Endothelial cell of umbilical vein (primary cell): ENCODE data around the gene NEDD4L. TPM values are rescaled to one million over a fixed set of nuclear protein-coding genes. Genes with fewer than 3 reads are reported as not detected.

Source experiments
- BruUV-seq: library from RNA; stranded (reverse); fragments of 400-500 nt; replicated peaks from 2 replicates; lab custom pipeline; 2021; lab: Mats Ljungman, UMichigan
- CTCF ChIA-PET: fragments of 300-600, 350-600 bp; sonication (Branson Sonifier 250); formaldehyde crosslinking; loops from one replicate; lab custom pipeline; 2021; ENCODE audit warnings: antibody characterized with exemption, inconsistent platforms; lab: Charles Lee
- POLR2A ChIA-PET: fragments of 300-600, 350-600 bp; sonication (Branson Sonifier 250); formaldehyde crosslinking; loops from one replicate; lab custom pipeline; 2021; ENCODE audit warnings: antibody characterized with exemption, inconsistent platforms; lab: Charles Lee
- DNase-seq: peaks from one replicate; pipeline ENCODE4 v3.0.0-alpha.2; 2011; ENCODE audit warnings: low read depth, low spot score
- FAIRE-seq: peaks from 2 replicates; lab custom pipeline; 2011; peaks lifted over from hg19 to GRCh38; lab: Jason Lieb, UNC
- H2AFZ ChIP-seq: 2 replicates; pipeline ENCODE4 v1.6.0; 2012; ENCODE audit warnings: low read depth, low read length, control low read depth, inconsistent platforms
- H3K27ac ChIP-seq: 2 replicates; pipeline ENCODE4 v1.5.1; 2011; ENCODE audit warnings: low read depth, mild to moderate bottlenecking, control low read depth, low read length, moderate library complexity; ENCODE audit not compliant: insufficient read depth
- H3K27me3 ChIP-seq, 2 experiments: 2 replicates each; pipeline versions ENCODE4 v1.6.0 to v1.6.1; 2011; ENCODE audit warnings: low read length in 2 of 2, mixed read lengths in 1 of 2; ENCODE audit not compliant: control insufficient read depth in 2 of 2, insufficient read depth in 2 of 2
- H3K36me3 ChIP-seq, 2 experiments: 2 replicates in 1 of 2; 3 replicates in 1 of 2; pipeline ENCODE4 v1.5.1; 2011; ENCODE audit warnings: low read length in 2 of 2, mild to moderate bottlenecking in 1 of 2, moderate library complexity in 1 of 2; ENCODE audit not compliant: control insufficient read depth in 2 of 2, insufficient read depth in 2 of 2; ENCODE audit errors: extremely low read depth in 1 of 2
- H3K4me1 ChIP-seq: 3 replicates; pipeline ENCODE4 v1.5.1; 2011; ENCODE audit warnings: mild to moderate bottlenecking, low read length; ENCODE audit not compliant: control insufficient read depth, insufficient read depth; ENCODE audit errors: extremely low read depth
- H3K4me2 ChIP-seq: 2 replicates; pipeline ENCODE4 v1.6.1; 2011; ENCODE audit warnings: low read length, control low read depth, mixed read lengths; ENCODE audit not compliant: insufficient read depth
- H3K4me3 ChIP-seq, 3 experiments: fragments of 200-600 bp in 1 of 3; sonication (generic), shearing (Covaris generic) in 1 of 3; replicated peaks in 1 of 3; 2 replicates each; pipeline ENCODE4 v1.5.1; 2011 to 2016; ENCODE audit warnings: control low read depth in 3 of 3, low read length in 3 of 3, mild to moderate bottlenecking in 2 of 3, inconsistent platforms in 1 of 3, low read depth in 1 of 3, moderate library complexity in 1 of 3; ENCODE audit not compliant: insufficient read depth in 1 of 3
- H3K79me2 ChIP-seq: 2 replicates; pipeline ENCODE4 v1.6.0; 2012; ENCODE audit warnings: low read length, inconsistent platforms; ENCODE audit not compliant: control insufficient read depth, insufficient read depth
- H3K9ac ChIP-seq: replicated peaks from 2 replicates; pipeline ENCODE3; 2011; ENCODE audit warnings: low read length, control low read depth; ENCODE audit not compliant: insufficient read depth; ENCODE audit errors: extremely low read depth
- H3K9me1 ChIP-seq: replicated peaks from 3 replicates; pipeline ENCODE4 v1.6.0; 2011; ENCODE audit warnings: mild to moderate bottlenecking, low read length; ENCODE audit not compliant: control insufficient read depth, insufficient read depth; ENCODE audit errors: extremely low read depth
- H3K9me3 ChIP-seq: replicated peaks from 2 replicates; pipeline ENCODE4 v1.5.1; 2012; ENCODE audit warnings: low read length, inconsistent platforms; ENCODE audit not compliant: control insufficient read depth, insufficient read depth
- H4K20me1 ChIP-seq: replicated peaks from 2 replicates; pipeline ENCODE3; 2011; ENCODE audit warnings: mild to moderate bottlenecking, low read length; ENCODE audit not compliant: control insufficient read depth, insufficient read depth; ENCODE audit errors: extremely low read depth
- EZH2 ChIP-seq: IDR thresholded peaks from 2 replicates; pipeline ENCODE4 v1.6.1; 2012; ENCODE audit warnings: borderline replicate concordance, low read depth, mild to moderate bottlenecking, moderate library complexity, low read length, inconsistent platforms; ENCODE audit not compliant: severe bottlenecking
- FOS ChIP-seq: IDR thresholded peaks from 2 replicates; pipeline ENCODE4 v1.6.1; 2011; ENCODE audit warnings: mild to moderate bottlenecking, low read length, moderate library complexity, borderline replicate concordance; ENCODE audit not compliant: insufficient read depth
- JUN ChIP-seq: IDR thresholded peaks from 2 replicates; pipeline ENCODE4 v1.6.1; 2011; ENCODE audit warnings: borderline replicate concordance, low read depth; ENCODE audit not compliant: insufficient read length, insufficient read depth
- MYC ChIP-seq: IDR thresholded peaks from one replicate; pipeline ENCODE4 v1.6.1; 2011; ENCODE audit warnings: mild to moderate bottlenecking, low read depth, low read length
- POLR2A ChIP-seq: IDR thresholded peaks from 2 replicates; pipeline ENCODE4 v1.6.1; 2012; ENCODE audit warnings: low read depth, mild to moderate bottlenecking, control low read depth, low read length
- dilution Hi-C: fragments of 300-500 bp; cut with MboI; formaldehyde crosslinking; loops from one replicate; pipeline ENCODE4 v1.15.0; 2019; ENCODE audit warnings: low sequenced_read_pairs; ENCODE audit not compliant: extremely low pct_ligation_motif_present
- intact Hi-C: fragments of 100-400 bp; cut with micrococcal nuclease; formaldehyde crosslinking; loops from one replicate; pipeline ENCODE4 v1.10.0; 2022
- polyA plus RNA-seq, 4 experiments: library from polyadenylated mRNA; depleted of rRNA in 3 of 4; stranded (reverse) in 3 of 4; unstranded in 1 of 4; fragments of >200 nt; gene quantifications; 2 replicates each; pipeline versions ENCODE4 v1.2.1 to v1.2.3, GENCODE V29; 2011 to 2012; ENCODE audit warnings: missing spikeins in 1 of 4
- total RNA-seq: library from RNA; stranded (reverse); gene quantifications from 2 replicates; pipeline ENCODE4 v1.2.3, GENCODE V29; 2021

The NEDD4L gene
- total and polyA plus RNA-seq, 2 donors (not counting 3 experiments of a cell fraction or from before 2014, with no cell fraction given), result 20.5 to 78.9 TPM

GRCh38 chr18:58314284-58314683, 270.3 kb downstream of the NEDD4L start:
- BruUV-seq, result no TSS peak
- TF ChIP-seq JUN (peak; percentile 43), FOS (peak; percentile 48), POLR2A (no peak)

DNA sequence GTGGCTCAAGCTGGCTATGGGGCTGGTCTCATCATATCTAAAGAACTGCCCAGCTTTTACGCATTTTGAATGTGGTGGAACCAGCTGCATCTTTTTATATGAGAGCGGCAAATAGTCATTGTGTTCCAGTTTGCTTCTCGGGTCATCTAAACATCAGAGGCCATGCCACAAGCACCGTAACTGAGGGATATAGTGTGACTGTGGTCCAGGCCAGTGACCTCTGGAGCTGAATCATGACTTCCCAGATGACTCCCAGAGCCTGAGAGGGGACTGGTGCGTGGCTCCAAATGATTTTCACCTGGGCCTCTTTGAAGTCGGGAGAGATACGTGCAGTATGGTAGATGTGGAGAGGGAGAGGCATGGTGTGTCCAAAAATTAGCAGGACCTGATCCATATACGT, 271.0 kb downstream of the NEDD4L start:
- no peaks in the 10 kb centered on the region for H3K9me1 ChIP-seq
- peak overlapping the region; percentile 37 for H3K9ac ChIP-seq
- no peaks in the 10 kb centered on the region for H4K20me1 ChIP-seq
- H3K9me3 ChIP-seq, result no peaks in the 10 kb centered on the region
- H3K36me3 ChIP-seq, result no peaks in the 10 kb centered on the region
- dilution Hi-C loops (no loop called here), intact Hi-C loops (loop anchor here (1.0 to 2.0 kb wide), 5 partner anchors 25 to 91 kb away; no protein-coding TSS in a partner anchor)
- no peak overlapping the region for H3K4me3 ChIP-seq
- peak overlapping the region; percentile 79 for H3K27ac ChIP-seq
- no peaks in the 10 kb centered on the region for H3K79me2 ChIP-seq
- DNase-seq (no peak), FAIRE-seq (peak; percentile 74)
- H2AFZ ChIP-seq, result no peak overlapping the region
- CTCF ChIA-PET, result interaction anchor here (0.7 to 2.3 kb wide), 8 partner anchors 15 to 449 kb away, joined by 3 to 7 read pairs (median 4); partner anchors contain the start of gene NEDD4L
- POLR2A ChIA-PET, result interaction anchor here (1.8 kb wide), 1 partner anchor 94 kb away, joined by 3 read pairs; no protein-coding TSS in a partner anchor
- no peaks in the 10 kb centered on the region for H3K27me3 ChIP-seq
- TF ChIP-seq MYC (no peak), POLR2A (no peak), JUN (no peak), FOS (peak; percentile 11), EZH2 (no peak)
- no TSS peak for BruUV-seq
- H3K4me1 ChIP-seq, result peaks cover 33% of the 10 kb centered on the region
- H3K4me2 ChIP-seq, result peak overlapping the region; percentile 54

More at GRCh38 chr18:58314284-58314683, 270.3 kb downstream of the NEDD4L start:
- Histone ChIP-seq H2AFZ (no peak overlapping the region), H4K20me1 (no peaks in the 10 kb centered on the region), H3K4me1 (peaks cover 33% of the 10 kb centered on the region), H3K27me3 (no peaks in the 10 kb centered on the region), H3K36me3 (no peaks in the 10 kb centered on the region), H3K4me2 (peak overlapping the region; percentile 54), H3K79me2 (no peaks in the 10 kb centered on the region), H3K9me1 (no peaks in the 10 kb centered on the region), H3K9me3 (no peaks in the 10 kb centered on the region), H3K27ac (peak overlapping the region; percentile 79), H3K9ac (peak overlapping the region; percentile 37), H3K4me3 (no peak overlapping the region)
- ChIA-PET CTCF (interaction anchor here (0.7 to 2.3 kb wide), 10 partner anchors 8 to 450 kb away, joined by 3 to 7 read pairs (median 4); partner anchors contain the start of gene NEDD4L), POLR2A (interaction anchor here (0.7 to 1.8 kb wide), 3 partner anchors 69 to 105 kb away, joined by 3 to 4 read pairs (median 4); no protein-coding TSS in a partner anchor)
- DNase-seq (peak; percentile 36), FAIRE-seq (peak; percentile 90)
- intact Hi-C loops, result loop anchor here (2.0 kb wide), 1 partner anchor 67 kb away; no protein-coding TSS in a partner anchor
- dilution Hi-C loops, result no loop called here
